Endodermal cell (in vitro differentiated cells): ENCODE data around the gene FFAR4. TPM values are rescaled to one million over a fixed set of nuclear protein-coding genes. Genes with fewer than 3 reads are reported as not detected.

ENCODE experiments used
- DNase-seq: peaks from one replicate; pipeline ENCODE4 v3.0.0-alpha.2; 2017
- H3K27ac ChIP-seq: 2 replicates; pipeline ENCODE4 v1.5.1; 2013; ENCODE audit warnings: mild to moderate bottlenecking, low read depth, low read length, moderate library complexity
- H3K27me3 ChIP-seq: 2 replicates; pipeline ENCODE4 v1.6.1; 2013; ENCODE audit warnings: mild to moderate bottlenecking, low read length, moderate library complexity; ENCODE audit not compliant: insufficient read depth, control insufficient read depth, poor library complexity, severe bottlenecking
- H3K36me3 ChIP-seq: 2 replicates; pipeline ENCODE4 v1.7.0; 2013; ENCODE audit warnings: mild to moderate bottlenecking, low read length, moderate library complexity; ENCODE audit not compliant: control insufficient read depth, insufficient read depth
- H3K4me1 ChIP-seq: one replicate; pipeline ENCODE4 v1.7.0; 2013; ENCODE audit warnings: low read length; ENCODE audit not compliant: control insufficient read depth, insufficient read depth
- H3K4me3 ChIP-seq: 2 replicates; pipeline ENCODE4 v1.5.1; 2013; ENCODE audit warnings: mild to moderate bottlenecking, low read length, moderate library complexity
- H3K9ac ChIP-seq: 2 replicates; pipeline ENCODE4 v1.6.1; 2013; ENCODE audit warnings: mild to moderate bottlenecking, low read length, moderate library complexity; ENCODE audit not compliant: poor library complexity, severe bottlenecking; ENCODE audit errors: extremely low read depth
- H3K9me3 ChIP-seq: 2 replicates; pipeline ENCODE4 v1.6.1; 2013; ENCODE audit warnings: mild to moderate bottlenecking, low read length, moderate library complexity; ENCODE audit not compliant: control insufficient read depth
- H3K27ac Mint-ChIP-seq: 2 replicates; pipeline ENCODE4 v1.8.0; 2020; ENCODE audit warnings: mixed read lengths
- H3K27me3 Mint-ChIP-seq: 2 replicates; pipeline ENCODE4 v1.8.0; 2021; ENCODE audit warnings: mild to moderate bottlenecking, mixed read lengths; ENCODE audit not compliant: insufficient read depth
- H3K36me3 Mint-ChIP-seq: 2 replicates; pipeline ENCODE4 v1.8.0; 2020; ENCODE audit warnings: low read depth, mixed read lengths
- H3K4me1 Mint-ChIP-seq: 2 replicates; pipeline ENCODE4 v1.8.0; 2020; ENCODE audit warnings: mixed read lengths
- H3K4me3 Mint-ChIP-seq: 2 replicates; pipeline ENCODE4 v1.8.0; 2020; ENCODE audit warnings: mild to moderate bottlenecking, moderate library complexity, mixed read lengths
- H3K9me3 Mint-ChIP-seq: 2 replicates; pipeline ENCODE4 v1.8.0; 2020; ENCODE audit warnings: mild to moderate bottlenecking, mixed read lengths
- CTCF ChIP-seq: fragments of 200-600 bp; sonication (generic); conservative IDR thresholded peaks from 2 replicates; pipeline ENCODE4 v1.5.0; 2021; ENCODE audit warnings: antibody characterized with exemption, mild to moderate bottlenecking
- WGBS, 2 experiments: methylation state at CpG; one replicate each; pipeline versions ENCODE4 v1.1.5 to v1.1.7; 2013; ENCODE audit warnings: missing lambda C conversion rate in 2 of 2, mixed read lengths in 1 of 2; ENCODE audit not compliant: insufficient coverage in 1 of 2, insufficient read length in 1 of 2; 5-methylcytosine and 5-hydroxymethylcytosine counted together
- total RNA-seq, 2 donors: library from RNA; stranded (reverse); fragmentation: NEBNext Ultra II Directional in 1 of 2; extraction: Animal tissue kit (Norgen Biotek cat#: 25700) in 1 of 2; gene quantifications; 2 replicates in 1 of 2; 3 replicates in 1 of 2; pipeline ENCODE4 v1.2.1, GENCODE V29; 2021

Gene FFAR4
- total RNA-seq, 2 donors from 2014 or later, result not detected

DNA sequence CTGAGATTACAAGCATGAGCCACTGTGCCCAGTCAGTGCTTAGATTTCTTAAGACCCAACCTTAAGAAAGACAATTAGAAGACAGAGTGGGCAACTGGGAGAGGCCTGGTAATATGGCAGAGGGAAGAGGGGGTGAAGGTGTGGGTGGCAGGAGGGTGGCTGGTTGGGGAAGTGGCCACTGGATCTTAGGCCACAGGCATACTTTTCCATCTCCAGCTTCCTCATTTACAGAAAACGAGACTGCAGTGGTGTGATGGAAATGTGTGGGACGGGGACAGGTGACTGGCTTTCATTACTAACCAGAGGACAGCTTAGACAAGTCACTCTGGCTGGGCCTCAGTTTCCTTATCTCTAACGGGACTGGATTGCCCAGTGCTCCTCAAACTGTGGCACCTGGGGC, 1.0 kb upstream of the FFAR4 start:
- Mint-ChIP-seq H3K4me3 (no peak overlapping the region), H3K9me3 (no peaks in the 10 kb centered on the region), H3K27me3 (peaks cover 77% of the 10 kb centered on the region), H3K27ac (no peak overlapping the region), H3K36me3 (no peaks in the 10 kb centered on the region), H3K4me1 (peaks cover 8% of the 10 kb centered on the region)
- no peak overlapping the region for H3K27ac ChIP-seq
- H3K4me1 ChIP-seq, result no peaks in the 10 kb centered on the region
- WGBS, 2 experiments, result 94 to 100% methylated on average over 1 to 3 of the region's 3 CpGs
- no peak overlapping the region for H3K9ac ChIP-seq
- no peaks in the 10 kb centered on the region for H3K36me3 ChIP-seq
- H3K9me3 ChIP-seq, result no peaks in the 10 kb centered on the region
- H3K27me3 ChIP-seq, result peaks cover 85% of the 10 kb centered on the region
- no peak for TF ChIP-seq CTCF
- no peak overlapping the region for H3K4me3 ChIP-seq
- no peak for DNase-seq

DNA sequence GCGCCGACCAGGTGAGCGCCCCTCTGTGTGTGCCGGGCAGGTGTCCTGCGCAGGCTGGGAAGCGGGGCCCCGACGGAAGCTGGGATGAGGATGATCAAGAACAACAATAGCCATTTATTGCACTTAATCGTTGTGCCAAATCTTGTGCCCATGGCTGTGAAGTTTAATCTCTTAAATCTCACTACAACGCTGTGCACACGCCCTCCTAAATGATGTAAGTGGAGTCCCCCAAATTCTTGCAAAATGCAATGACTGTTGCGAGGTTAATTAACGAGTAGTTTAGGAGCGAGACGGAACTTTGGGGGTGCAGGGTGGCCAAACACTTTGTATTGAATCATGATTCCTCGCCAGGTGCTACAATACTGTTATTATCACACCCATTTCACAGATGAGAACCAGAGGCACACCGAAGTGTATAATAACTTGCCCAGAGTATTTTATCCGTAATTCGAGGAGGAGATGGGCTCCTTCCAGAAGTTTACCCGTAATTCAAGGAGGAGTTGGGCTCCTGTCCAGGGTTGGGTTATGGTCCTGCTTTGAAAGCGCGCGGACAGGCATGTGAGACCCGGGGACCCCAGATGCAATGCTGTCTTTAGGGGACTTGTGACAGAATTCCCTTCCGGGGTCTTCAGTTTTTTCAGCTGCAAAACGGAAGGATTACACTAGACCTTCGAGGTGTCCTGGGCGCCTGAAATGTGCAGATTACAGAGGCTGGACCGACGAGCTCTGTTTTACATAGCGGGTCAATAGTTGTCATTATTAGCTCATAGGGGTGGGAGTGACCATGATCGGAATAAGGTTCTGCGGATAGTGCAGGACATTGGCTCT, 1.0 kb downstream of the FFAR4 start:
- Histone ChIP-seq H3K9me3 (no peaks in the 10 kb centered on the region), H3K36me3 (no peaks in the 10 kb centered on the region), H3K27me3 (peaks cover 76% of the 10 kb centered on the region), H3K4me3 (peak overlapping the region; percentile 71), H3K4me1 (no peaks in the 10 kb centered on the region), H3K9ac (no peak overlapping the region), H3K27ac (no peak overlapping the region)
- no peaks in the 10 kb centered on the region for H3K36me3 Mint-ChIP-seq
- H3K9me3 Mint-ChIP-seq, result no peaks in the 10 kb centered on the region
- WGBS, 2 experiments, result 30 to 44% methylated on average over 18 to 33 of the region's 33 CpGs
- TF ChIP-seq CTCF, result no peak
- H3K4me3 Mint-ChIP-seq, result peak overlapping the region; percentile 58
- no peak for DNase-seq
- no peak overlapping the region for H3K27ac Mint-ChIP-seq
- H3K4me1 Mint-ChIP-seq, result peaks cover 21% of the 10 kb centered on the region
- peaks cover 88% of the 10 kb centered on the region for H3K27me3 Mint-ChIP-seq

- peaks cover 90% of the 10 kb centered on the region for H3K27me3 Mint-ChIP-seq
- no peaks in the 10 kb centered on the region for H3K4me1 ChIP-seq
- H3K4me1 Mint-ChIP-seq, result peaks cover 21% of the 10 kb centered on the region
- H3K9me3 ChIP-seq, result no peaks in the 10 kb centered on the region
- H3K36me3 Mint-ChIP-seq, result no peaks in the 10 kb centered on the region
- DNase-seq, result peak; percentile 56
- WGBS, 2 experiments, result 20% methylated on average over 8 to 21 of the region's 21 CpGs
- no peak overlapping the region for H3K27ac ChIP-seq
- H3K4me3 Mint-ChIP-seq, result peak overlapping the region; percentile 58
- TF ChIP-seq CTCF, result no peak
- peaks cover 72% of the 10 kb centered on the region for H3K27me3 ChIP-seq
- no peak overlapping the region for H3K4me3 ChIP-seq
- H3K36me3 ChIP-seq, result no peaks in the 10 kb centered on the region
- no peak overlapping the region for H3K9ac ChIP-seq
- H3K27ac Mint-ChIP-seq, result no peak overlapping the region
- H3K9me3 Mint-ChIP-seq, result no peaks in the 10 kb centered on the region
These were observed 1.6 kb downstream of the FFAR4 start for GRCh38 chr10:93568105-93568390.
